OCI-LY7 (cell line): ENCODE data around the gene PFKP.

Experiments used
- CTCF ChIP-seq: fragments of 200-600 bp; sonication (generic); conservative IDR thresholded peaks from 2 replicates; pipeline ENCODE4 v1.5.1; 2014; ENCODE audit warnings: mild to moderate bottlenecking, antibody characterized with exemption, low read length, moderate library complexity, mixed read lengths
- EZH2phosphoT487 ChIP-seq: fragments of 200-600 bp; sonication (generic); IDR thresholded peaks from 2 replicates; pipeline ENCODE4 v1.6.1; 2018; ENCODE audit warnings: low read depth, borderline replicate concordance, mild to moderate bottlenecking, mixed run types, antibody characterized with exemption, low read length, moderate library complexity, mixed read lengths

GRCh38 chr10:3126741-3127346 lies 59.5 kb downstream of the PFKP start:
- TF ChIP-seq CTCF (no peak), EZH2phosphoT487 (no peak)
